CD8-positive, alpha-beta memory T cell (primary cell): ENCODE data around the gene LASP1NB.
"Not testable (repeated sequence)": the region's sequence is repeated elsewhere in the genome, so short reads cannot be mapped to it uniquely, and the experiment has no call there.

Experiments
- CTCF ChIA-PET: fragments of 350-600 bp; sonication (Branson Sonifier 250); formaldehyde crosslinking; loops from one replicate; lab custom pipeline; 2021; ENCODE audit warnings: antibody characterized with exemption; lab: Charles Lee
- POLR2A ChIA-PET: fragments of 350-600 bp; sonication (Branson Sonifier 250); formaldehyde crosslinking; loops from one replicate; lab custom pipeline; 2021; ENCODE audit warnings: antibody characterized with exemption; lab: Charles Lee
- DNase-seq, 5 donors: peaks; one replicate each; pipeline versions ENCODE4 v3.0.0 to v3.0.0-alpha.2; 2020 to 2022; ENCODE audit warnings: mixed read lengths in 1 of 5
- H3K27ac ChIP-seq: one replicate; pipeline ENCODE4 v1.7.0; 2013; ENCODE audit warnings: low read depth, mild to moderate bottlenecking, low read length, moderate library complexity
- H3K27me3 ChIP-seq: 2 replicates; pipeline ENCODE4 v1.7.0; 2013; ENCODE audit warnings: low read length, mild to moderate bottlenecking; ENCODE audit not compliant: insufficient read depth, poor library complexity, severe bottlenecking
- H3K36me3 ChIP-seq: 2 replicates; pipeline ENCODE4 v1.7.0; 2013; ENCODE audit warnings: mild to moderate bottlenecking, low read length, moderate library complexity; ENCODE audit not compliant: insufficient read depth
- H3K4me1 ChIP-seq: 2 replicates; pipeline ENCODE4 v1.7.0; 2013; ENCODE audit warnings: mild to moderate bottlenecking, low read length, moderate library complexity; ENCODE audit not compliant: insufficient read depth
- H3K4me3 ChIP-seq: 2 replicates; pipeline ENCODE4 v1.7.0; 2013; ENCODE audit warnings: mild to moderate bottlenecking, low read length
- H3K9me3 ChIP-seq: 2 replicates; pipeline ENCODE4 v1.7.0; 2013; ENCODE audit warnings: mild to moderate bottlenecking, low read length
- H3K27ac Mint-ChIP-seq, 8 donors: one replicate each; pipeline ENCODE4 v1.8.0; 2020 to 2021; ENCODE audit warnings: mixed read lengths in 8 of 8, mild to moderate bottlenecking in 6 of 8, inconsistent platforms in 3 of 8, moderate library complexity in 3 of 8
- H3K27me3 Mint-ChIP-seq, 2 donors: one replicate each; pipeline ENCODE4 v1.8.0; 2020 to 2021; ENCODE audit warnings: mixed read lengths in 2 of 2, mild to moderate bottlenecking in 1 of 2, moderate library complexity in 1 of 2
- H3K36me3 Mint-ChIP-seq, 3 donors: one replicate each; pipeline ENCODE4 v1.8.0; 2020 to 2021; ENCODE audit warnings: mixed read lengths in 3 of 3, inconsistent platforms in 1 of 3, mild to moderate bottlenecking in 1 of 3
- H3K4me1 Mint-ChIP-seq, 3 donors: one replicate each; pipeline ENCODE4 v1.8.0; 2020 to 2021; ENCODE audit warnings: mixed read lengths in 3 of 3, inconsistent platforms in 1 of 3, mild to moderate bottlenecking in 1 of 3
- H3K4me3 Mint-ChIP-seq, 7 donors: one replicate each; pipeline ENCODE4 v1.8.0; 2020 to 2021; ENCODE audit warnings: mixed read lengths in 7 of 7, mild to moderate bottlenecking in 6 of 7, moderate library complexity in 4 of 7, inconsistent platforms in 2 of 7
- H3K9me3 Mint-ChIP-seq, 5 donors: one replicate each; pipeline ENCODE4 v1.8.0; 2020 to 2022; ENCODE audit warnings: mixed read lengths in 5 of 5, mild to moderate bottlenecking in 3 of 5, moderate library complexity in 2 of 5, inconsistent platforms in 1 of 5

Gene LASP1NB

DNA sequence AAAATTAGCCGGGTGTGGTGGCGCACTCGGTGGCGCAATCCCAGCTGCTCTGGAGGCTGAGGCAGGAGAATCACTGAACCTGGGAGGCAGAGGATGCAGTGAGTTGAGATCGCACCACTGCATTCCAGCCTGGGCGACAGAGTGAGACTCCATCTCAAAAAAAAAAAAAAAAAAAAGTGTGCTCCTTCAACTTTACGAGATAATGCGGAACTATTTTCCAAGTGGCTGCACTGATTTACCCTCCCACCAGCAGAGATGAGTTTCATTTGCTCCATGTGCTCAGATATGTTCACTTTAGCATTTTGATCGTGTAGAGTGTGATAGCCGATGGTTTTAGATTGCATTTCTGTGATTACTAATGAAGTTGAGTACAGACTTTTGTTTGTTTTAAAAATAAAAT lies 20.0 kb upstream of the LASP1NB start:
- Mint-ChIP-seq H3K4me3 (no peak overlapping the region), H3K27me3 (no peaks in the 10 kb centered on the region), H3K27ac (peak overlapping the region in 3 of 8 donors; percentile 50 to 92 (median 61)), H3K36me3 (peaks cover 0 to 67% (median 10%) of the 10 kb centered on the region in 3 donors), H3K4me1 (peaks cover 57 to 87% (median 63%) of the 10 kb centered on the region in 3 donors), H3K9me3 (no peaks in the 10 kb centered on the region)
- Histone ChIP-seq H3K27ac (no peak overlapping the region), H3K9me3 (no peaks in the 10 kb centered on the region), H3K36me3 (peaks cover 10% of the 10 kb centered on the region), H3K4me3 (no peak overlapping the region), H3K27me3 (no peaks in the 10 kb centered on the region), H3K4me1 (peaks cover 34% of the 10 kb centered on the region)
- ChIA-PET CTCF (no interaction called here), POLR2A (no interaction called here)
- no peak for DNase-seq

- H3K27ac ChIP-seq: no peak overlapping the region
- no peaks in the 10 kb centered on the region for H3K9me3 ChIP-seq
- no peaks in the 10 kb centered on the region for H3K9me3 Mint-ChIP-seq
- CTCF ChIA-PET: interaction anchor here (1.0 to 1.9 kb wide), 7 partner anchors 8 to 334 kb away, joined by 3 to 8 read pairs (median 3); partner anchors contain the start of genes LASP1 and LASP1NB
- no peak overlapping the region for H3K4me3 ChIP-seq
- peaks cover 22% of the 10 kb centered on the region for H3K4me1 ChIP-seq
- H3K4me1 Mint-ChIP-seq: peaks cover 45 to 85% (median 50%) of the 10 kb centered on the region in 3 donors
- no peak for DNase-seq
- H3K4me3 Mint-ChIP-seq: no peak overlapping the region
- no peaks in the 10 kb centered on the region for H3K27me3 Mint-ChIP-seq
- H3K36me3 ChIP-seq: peaks cover 10% of the 10 kb centered on the region
- POLR2A ChIA-PET: interaction anchor here (0.9 to 1.9 kb wide), 2 partner anchors 8 to 21 kb away, joined by 3 to 6 read pairs; no protein-coding TSS in a partner anchor
- peak overlapping the region in 6 of 8 donors; percentile 57 to 86 (median 78) for H3K27ac Mint-ChIP-seq
- peaks cover 0 to 71% (median 10%) of the 10 kb centered on the region in 3 donors for H3K36me3 Mint-ChIP-seq
- H3K27me3 ChIP-seq: no peaks in the 10 kb centered on the region
Measured at GRCh38 chr17:38906460-38907228, 18.8 kb upstream of the LASP1NB start.

DNA sequence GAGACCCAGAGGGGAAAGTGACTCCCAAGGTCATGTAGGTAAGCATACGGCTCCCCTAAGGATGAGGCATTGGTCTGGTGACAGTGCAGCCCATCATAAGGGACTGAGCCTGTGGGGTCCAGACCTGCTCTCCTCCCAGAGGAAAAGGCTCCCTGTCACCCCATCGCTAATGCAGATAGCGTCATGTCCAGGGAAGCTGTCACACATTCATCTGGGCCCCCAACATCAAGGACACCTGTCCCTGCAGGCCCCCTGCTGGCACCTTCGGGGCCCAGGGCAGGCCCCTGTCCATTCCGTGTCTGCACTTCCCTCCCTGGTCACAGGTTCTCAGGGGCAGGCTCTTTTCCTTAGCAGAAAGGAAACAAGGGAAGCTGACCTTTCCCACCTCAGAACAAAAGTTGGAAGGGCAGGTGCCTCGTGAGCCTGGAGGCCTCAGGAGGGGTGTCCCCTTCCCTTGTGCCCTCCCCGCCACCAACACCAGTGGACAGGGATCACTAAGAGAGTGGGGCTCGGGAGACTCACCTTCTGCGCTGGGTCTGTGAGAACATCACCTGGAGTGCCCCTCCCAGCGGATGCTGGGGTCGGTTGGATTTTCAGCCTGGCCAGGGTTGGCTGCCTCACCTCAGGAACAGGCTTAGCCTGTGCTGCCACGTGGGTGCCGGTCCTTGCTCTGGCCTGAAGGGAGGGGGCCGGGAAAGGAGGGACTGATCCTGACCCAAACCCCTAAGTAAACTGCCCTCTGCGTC lies 17.3 kb upstream of the LASP1NB start:
- Mint-ChIP-seq H3K9me3 (no peaks in the 10 kb centered on the region), H3K36me3 (peaks cover 0 to 78% (median 8%) of the 10 kb centered on the region in 3 donors), H3K4me1 (peaks cover 42 to 86% (median 49%) of the 10 kb centered on the region in 3 donors), H3K4me3 (peak overlapping the region in 1 of 7 donors; percentile 23), H3K27ac (peak overlapping the region in 7 of 8 donors; percentile 19 to 84 (median 81)), H3K27me3 (no peaks in the 10 kb centered on the region)
- ChIA-PET POLR2A (interaction anchor here (1.9 kb wide), 1 partner anchor 10 kb away, joined by 6 read pairs; no protein-coding TSS in a partner anchor), CTCF (interaction anchor here (1.2 to 1.9 kb wide), 3 partner anchors 16 to 332 kb away, joined by 3 to 8 read pairs (median 3); partner anchors contain the start of gene LASP1NB)
- Histone ChIP-seq H3K27ac (no peak overlapping the region), H3K4me3 (no peak overlapping the region), H3K36me3 (peaks cover 15% of the 10 kb centered on the region), H3K4me1 (peaks cover 11% of the 10 kb centered on the region), H3K9me3 (no peaks in the 10 kb centered on the region), H3K27me3 (no peaks in the 10 kb centered on the region)
- DNase-seq: peak in 1 of 5 donors; percentile 29

GRCh38 chr17:38908676-38909181 lies 16.7 kb upstream of the LASP1NB start:
- Histone ChIP-seq H3K27ac (no peak overlapping the region), H3K9me3 (no peaks in the 10 kb centered on the region), H3K36me3 (peaks cover 14% of the 10 kb centered on the region), H3K4me3 (no peak overlapping the region), H3K4me1 (peaks cover 5% of the 10 kb centered on the region), H3K27me3 (no peaks in the 10 kb centered on the region)
- Mint-ChIP-seq H3K9me3 (no peaks in the 10 kb centered on the region), H3K4me3 (no peak overlapping the region), H3K27me3 (no peaks in the 10 kb centered on the region), H3K4me1 (peaks cover 40 to 84% (median 43%) of the 10 kb centered on the region in 3 donors), H3K36me3 (peaks cover 0 to 78% (median 7%) of the 10 kb centered on the region in 3 donors), H3K27ac (peak overlapping the region in 4 of 8 donors; percentile 19 to 42 (median 30))
- no peak for DNase-seq
- ChIA-PET POLR2A (interaction anchor here (1.9 kb wide), 1 partner anchor 10 kb away, joined by 6 read pairs; no protein-coding TSS in a partner anchor), CTCF (interaction anchor here (2.0 kb wide), 1 partner anchor 37 kb away, joined by 5 read pairs; no protein-coding TSS in a partner anchor)

DNA sequence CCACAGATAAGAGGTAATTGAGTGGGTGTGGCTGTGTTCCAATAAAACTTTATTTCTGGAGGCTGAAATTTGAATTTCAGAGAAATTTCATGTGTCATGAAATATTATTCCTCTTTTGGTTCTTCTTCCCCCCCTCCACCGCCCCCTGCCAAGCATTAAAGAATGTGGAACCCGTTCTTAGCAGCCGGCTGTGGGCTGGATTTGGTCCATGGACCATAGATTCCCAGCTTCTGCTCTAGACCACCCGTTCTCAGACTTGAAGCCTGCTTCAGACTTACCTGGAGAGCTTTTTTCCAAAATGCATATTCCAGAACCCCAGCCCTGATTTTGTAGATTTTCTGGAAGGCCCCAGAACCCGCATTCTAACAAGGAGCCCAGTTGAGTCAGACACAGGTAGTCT lies 15.1 kb upstream of the LASP1NB start:
- POLR2A ChIA-PET: interaction anchor here (1.1 kb wide), 1 partner anchor 40 kb away, joined by 3 read pairs; the partner anchor contains the start of gene LASP1
- peak in 1 of 5 donors; percentile 23 for DNase-seq
- Histone ChIP-seq H3K27ac (no peak overlapping the region), H3K4me3 (no peak overlapping the region), H3K27me3 (no peaks in the 10 kb centered on the region), H3K4me1 (peaks cover 5% of the 10 kb centered on the region), H3K9me3 (no peaks in the 10 kb centered on the region), H3K36me3 (peaks cover 28% of the 10 kb centered on the region)
- peaks cover 30 to 77% (median 34%) of the 10 kb centered on the region in 3 donors for H3K4me1 Mint-ChIP-seq
- CTCF ChIA-PET: interaction anchor here (1.3 to 2.0 kb wide), 2 partner anchors 29 to 39 kb away, joined by 3 to 5 read pairs; no protein-coding TSS in a partner anchor
- H3K4me3 Mint-ChIP-seq: peak overlapping the region in 1 of 7 donors; percentile 18
- H3K27me3 Mint-ChIP-seq: no peaks in the 10 kb centered on the region
- no peaks in the 10 kb centered on the region for H3K9me3 Mint-ChIP-seq
- H3K36me3 Mint-ChIP-seq: peaks cover 0 to 80% (median 3%) of the 10 kb centered on the region in 3 donors
- peak overlapping the region in 5 of 8 donors; percentile 33 to 81 (median 69) for H3K27ac Mint-ChIP-seq

GRCh38 chr17:38911081-38911730 lies 14.2 kb upstream of the LASP1NB start:
- Histone ChIP-seq H3K4me1 (peaks cover 5% of the 10 kb centered on the region), H3K36me3 (peaks cover 37% of the 10 kb centered on the region), H3K27ac (no peak overlapping the region), H3K9me3 (no peaks in the 10 kb centered on the region), H3K4me3 (no peak overlapping the region), H3K27me3 (no peaks in the 10 kb centered on the region)
- Mint-ChIP-seq H3K9me3 (no peaks in the 10 kb centered on the region), H3K27ac (peak overlapping the region in 5 of 8 donors; percentile 54 to 87 (median 66)), H3K4me1 (peaks cover 30 to 72% (median 31%) of the 10 kb centered on the region in 3 donors), H3K4me3 (peak overlapping the region in 1 of 7 donors; percentile 2), H3K27me3 (no peaks in the 10 kb centered on the region), H3K36me3 (peaks cover 0 to 82% (median 0%) of the 10 kb centered on the region in 3 donors)
- peak in 1 of 5 donors; percentile 26 for DNase-seq
- ChIA-PET CTCF (no interaction called here), POLR2A (no interaction called here)

DNA sequence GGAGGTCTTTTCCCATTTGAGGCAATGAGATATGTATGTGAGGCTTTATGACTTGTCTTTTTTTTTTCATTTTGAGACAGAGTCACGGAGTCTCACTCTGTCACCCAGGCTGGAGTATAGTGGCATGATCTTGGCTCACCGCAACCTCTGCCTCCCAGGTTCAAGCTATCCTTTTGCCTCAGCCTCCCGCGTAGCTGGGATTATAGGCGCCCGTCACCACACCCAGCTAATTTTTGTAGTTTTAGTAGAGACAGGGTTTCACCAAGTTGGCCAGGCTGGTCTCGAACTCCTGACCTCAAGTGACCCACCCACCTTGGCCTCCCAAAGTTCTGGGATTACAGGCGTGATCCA lies 13.7 kb upstream of the LASP1NB start:
- POLR2A ChIA-PET: interaction anchor here (0.6 kb wide), 1 partner anchor 74 kb away, joined by 4 read pairs; no protein-coding TSS in a partner anchor
- CTCF ChIA-PET: interaction anchor here (1.4 kb wide), 1 partner anchor 13 kb away, joined by 4 read pairs; no protein-coding TSS in a partner anchor
- H3K27me3 ChIP-seq, H3K4me3 ChIP-seq, H3K4me1 ChIP-seq, H3K27me3 Mint-ChIP-seq, H3K9me3 ChIP-seq, H3K9me3 Mint-ChIP-seq, H3K4me3 Mint-ChIP-seq, DNase-seq, H3K27ac ChIP-seq: not testable (repeated sequence)
- peaks cover 37% of the 10 kb centered on the region for H3K36me3 ChIP-seq
- H3K4me1 Mint-ChIP-seq: peaks cover 30 to 67% (median 30%) of the 10 kb centered on the region in 3 donors
- peak overlapping the region in 3 of 8 donors; percentile 54 to 73 (median 60) for H3K27ac Mint-ChIP-seq
- H3K36me3 Mint-ChIP-seq: peaks cover 0 to 83% (median 0%) of the 10 kb centered on the region in 3 donors
